IMR-90 (cell line): ENCODE results near the gene F5. TPM values are rescaled to one million over a fixed set of nuclear protein-coding genes. Genes with fewer than 3 reads are reported as not detected.

Experiments used
- ATAC-seq: fragments of 200-7000 bp; cut with Tn5 transposase; 2 replicates; pipeline ENCODE4 v1.9.1; 2020; ENCODE audit warnings: low read depth, mild to moderate bottlenecking, moderate library complexity
- BruUV-seq: library from RNA; stranded (reverse); fragments of 400-500 nt; replicated peaks from 2 replicates; lab custom pipeline; 2021; lab: Mats Ljungman, UMichigan
- CTCF ChIA-PET: fragments of 300-600 bp; formaldehyde crosslinking; extraction: SDS; loops from one replicate; lab custom pipeline; 2021; ENCODE audit warnings: antibody characterized with exemption; lab: Yijun Ruan, JAX
- POLR2A ChIA-PET: fragments of 300-600 bp; sonication (Branson Sonifier 250); formaldehyde crosslinking; loops from one replicate; lab custom pipeline; 2022; ENCODE audit warnings: antibody characterized with exemption; ENCODE audit not compliant: unreplicated experiment; lab: Charles Lee
- DNase-seq: peaks from one replicate; pipeline ENCODE4 v3.0.0; 2013
- H2AFZ ChIP-seq: replicated peaks from 2 replicates; pipeline ENCODE3; 2013; ENCODE audit warnings: low read length, mild to moderate bottlenecking; ENCODE audit not compliant: poor library complexity
- H2AK5ac ChIP-seq: 2 replicates; pipeline ENCODE4 v1.6.1; 2013; ENCODE audit warnings: low read depth, low read length, inconsistent platforms
- H2AK9ac ChIP-seq: replicated peaks from 2 replicates; pipeline ENCODE3; 2013; ENCODE audit warnings: mild to moderate bottlenecking, low read depth, low read length, moderate library complexity; ENCODE audit not compliant: poor library complexity
- H2BK120ac ChIP-seq: 2 replicates; pipeline ENCODE4 v1.6.1; 2013; ENCODE audit warnings: low read depth, low read length, inconsistent platforms
- H2BK15ac ChIP-seq: 3 replicates; pipeline ENCODE4 v1.6.1; 2013; ENCODE audit warnings: low read depth, low read length, inconsistent platforms
- H2BK20ac ChIP-seq: 2 replicates; pipeline ENCODE4 v1.6.1; 2013; ENCODE audit warnings: low read depth, mild to moderate bottlenecking, inconsistent platforms, low read length, moderate library complexity
- H2BK5ac ChIP-seq: 2 replicates; pipeline ENCODE4 v1.6.1; 2013; ENCODE audit warnings: mild to moderate bottlenecking, low read depth, low read length, inconsistent platforms; ENCODE audit not compliant: poor library complexity, severe bottlenecking
- H3K14ac ChIP-seq: replicated peaks from 2 replicates; pipeline ENCODE4 v1.6.1; 2013; ENCODE audit warnings: low read depth, low read length, inconsistent platforms
- H3K18ac ChIP-seq: 2 replicates; pipeline ENCODE4 v1.6.1; 2013; ENCODE audit warnings: low read depth, low read length, control low read depth
- H3K23ac ChIP-seq: 2 replicates; pipeline ENCODE4 v1.6.1; 2013; ENCODE audit warnings: low read depth, low read length, inconsistent platforms
- H3K27ac ChIP-seq: 2 replicates; pipeline ENCODE4 v1.5.1; 2013; ENCODE audit warnings: mild to moderate bottlenecking, control low read depth, low read length; ENCODE audit not compliant: insufficient read depth
- H3K27me3 ChIP-seq: 2 replicates; pipeline ENCODE4 v1.6.1; 2013; ENCODE audit warnings: low read length; ENCODE audit not compliant: control insufficient read depth, insufficient read depth
- H3K36me3 ChIP-seq: 2 replicates; pipeline ENCODE4 v1.6.1; 2013; ENCODE audit warnings: low read length, mixed read lengths; ENCODE audit not compliant: control insufficient read depth, insufficient read depth
- H3K4ac ChIP-seq: 2 replicates; pipeline ENCODE4 v1.6.1; 2013; ENCODE audit warnings: low read depth, low read length, inconsistent platforms
- H3K4me1 ChIP-seq: 2 replicates; pipeline ENCODE4 v1.6.1; 2013; ENCODE audit warnings: low read length, mixed read lengths; ENCODE audit not compliant: control insufficient read depth, insufficient read depth
- H3K4me2 ChIP-seq: 2 replicates; pipeline ENCODE4 v1.6.1; 2013; ENCODE audit warnings: low read depth, mild to moderate bottlenecking, control low read depth, low read length, moderate library complexity
- H3K4me3 ChIP-seq: 2 replicates; pipeline ENCODE4 v1.5.1; 2013; ENCODE audit warnings: low read depth, mild to moderate bottlenecking, control low read depth, low read length, moderate library complexity; ENCODE audit not compliant: insufficient read depth
- H3K56ac ChIP-seq: 2 replicates; pipeline ENCODE4 v1.6.1; 2013; ENCODE audit warnings: low read length, inconsistent platforms; ENCODE audit not compliant: insufficient read depth; ENCODE audit errors: extremely low read depth
- H3K79me1 ChIP-seq, 2 experiments: 2 replicates each; pipeline ENCODE4 v1.6.1; 2013; ENCODE audit warnings: low read length in 2 of 2, inconsistent platforms in 1 of 2, low read depth in 1 of 2
- H3K9ac ChIP-seq: 2 replicates; pipeline ENCODE4 v1.6.1; 2013; ENCODE audit warnings: low read depth, low read length, control low read depth
- H3K9me1 ChIP-seq: 2 replicates; pipeline ENCODE4 v1.6.1; 2013; ENCODE audit warnings: low read length, inconsistent platforms; ENCODE audit not compliant: insufficient read depth
- H3K9me3 ChIP-seq: 2 replicates; pipeline ENCODE4 v1.6.1; 2013; ENCODE audit warnings: low read length; ENCODE audit not compliant: control insufficient read depth, insufficient read depth
- H4K20me1 ChIP-seq: 2 replicates; pipeline ENCODE4 v1.6.1; 2013; ENCODE audit warnings: low read length, inconsistent platforms; ENCODE audit not compliant: insufficient read depth
- H4K5ac ChIP-seq: 2 replicates; pipeline ENCODE4 v1.6.1; 2013; ENCODE audit warnings: mild to moderate bottlenecking, low read depth, low read length, control low read depth
- H4K8ac ChIP-seq, 2 experiments: 2 replicates each; pipeline ENCODE4 v1.6.1; 2013; ENCODE audit warnings: low read depth in 2 of 2, low read length in 2 of 2, control low read depth in 1 of 2, inconsistent platforms in 1 of 2
- H4K91ac ChIP-seq: 2 replicates; pipeline ENCODE4 v1.6.1; 2013; ENCODE audit warnings: low read depth, low read length, inconsistent platforms; ENCODE audit not compliant: insufficient read depth
- CEBPB ChIP-seq: IDR thresholded peaks from 2 replicates; pipeline ENCODE4 v1.6.1; 2012; ENCODE audit warnings: low read depth, low read length, improper control_type of control experiment
- CHD1 ChIP-seq: IDR thresholded peaks from 2 replicates; pipeline ENCODE4 v1.6.1; 2012; ENCODE audit warnings: low read depth, low read length, improper control_type of control experiment
- FOS ChIP-seq: fragments of 150-350 bp; IDR thresholded peaks from 2 replicates; pipeline ENCODE4 v1.6.1; 2016; ENCODE audit warnings: low read depth, low read length
- MAZ ChIP-seq: IDR thresholded peaks from 2 replicates; pipeline ENCODE4 v1.6.1; 2012; ENCODE audit warnings: low read depth, mild to moderate bottlenecking, low read length, improper control_type of control experiment, moderate library complexity, borderline replicate concordance
- RAD21 ChIP-seq: IDR thresholded peaks from 2 replicates; pipeline ENCODE4 v1.6.1; 2012; ENCODE audit warnings: low read length, improper control_type of control experiment
- RFX5 ChIP-seq: IDR thresholded peaks from 2 replicates; pipeline ENCODE4 v1.8.0; 2012; ENCODE audit warnings: low read depth, mild to moderate bottlenecking, low read length, moderate library complexity
- SMC3 ChIP-seq: fragments of 150-350 bp; IDR thresholded peaks from 2 replicates; pipeline ENCODE4 v1.6.1; 2016; ENCODE audit warnings: low read depth, mild to moderate bottlenecking, antibody characterized with exemption, low read length, moderate library complexity
- WGBS, 2 experiments: methylation state at CpG; one replicate each; pipeline versions ENCODE4 v1.1.5 to v1.1.7; 2013; ENCODE audit warnings: missing lambda C conversion rate in 2 of 2; ENCODE audit not compliant: insufficient read length in 1 of 2; ENCODE audit errors: extremely low coverage in 2 of 2; 5-methylcytosine and 5-hydroxymethylcytosine counted together
- dilution Hi-C: fragments of 300-500 bp; cut with HindIII; formaldehyde crosslinking; loops from one replicate; pipeline ENCODE4 v1.14.3; 2018; ENCODE audit warnings: low sequenced_read_pairs; ENCODE audit not compliant: unreplicated experiment
- in situ Hi-C: fragments of 300-500 bp; cut with MboI; formaldehyde crosslinking; loops from 3 replicates; pipeline ENCODE4 v1.14.3; 2019; ENCODE audit warnings: low sequenced_read_pairs, inconsistent platforms, mixed read lengths
- intact Hi-C: fragments of 100-400 bp; cut with micrococcal nuclease; formaldehyde crosslinking; loops from 2 replicates; pipeline ENCODE4 v1.10.0; 2022
- polyA plus RNA-seq, 3 experiments: library from polyadenylated mRNA; depleted of rRNA; stranded (reverse); fragments of >200 nt; gene quantifications; 2 replicates each; pipeline ENCODE4 v1.2.3, GENCODE V29; 2012; ENCODE audit warnings: low replicate concordance in 1 of 3
- total RNA-seq: library from RNA; depleted of rRNA; stranded (reverse); fragments of >200 nt; gene quantifications from 2 replicates; pipeline ENCODE4 v1.2.3, GENCODE V29; 2012
- TF ChIP-seq, protein P1 (sequence below): conservative IDR thresholded peaks from 2 replicates; pipeline ENCODE4 v1.5.1; 2012; ENCODE audit warnings: mild to moderate bottlenecking, low read depth, low read length, improper control_type of control experiment
- TF ChIP-seq, protein P2 (sequence below): fragments of 150-350 bp; IDR thresholded peaks from 2 replicates; pipeline ENCODE4 v1.6.1; 2017; ENCODE audit warnings: mild to moderate bottlenecking, antibody characterized with exemption, low read length, low read depth

Gene F5
- total and polyA plus RNA-seq, 2 of the 4 experiments (the other 2 are of a cell fraction): not detected

DNA sequence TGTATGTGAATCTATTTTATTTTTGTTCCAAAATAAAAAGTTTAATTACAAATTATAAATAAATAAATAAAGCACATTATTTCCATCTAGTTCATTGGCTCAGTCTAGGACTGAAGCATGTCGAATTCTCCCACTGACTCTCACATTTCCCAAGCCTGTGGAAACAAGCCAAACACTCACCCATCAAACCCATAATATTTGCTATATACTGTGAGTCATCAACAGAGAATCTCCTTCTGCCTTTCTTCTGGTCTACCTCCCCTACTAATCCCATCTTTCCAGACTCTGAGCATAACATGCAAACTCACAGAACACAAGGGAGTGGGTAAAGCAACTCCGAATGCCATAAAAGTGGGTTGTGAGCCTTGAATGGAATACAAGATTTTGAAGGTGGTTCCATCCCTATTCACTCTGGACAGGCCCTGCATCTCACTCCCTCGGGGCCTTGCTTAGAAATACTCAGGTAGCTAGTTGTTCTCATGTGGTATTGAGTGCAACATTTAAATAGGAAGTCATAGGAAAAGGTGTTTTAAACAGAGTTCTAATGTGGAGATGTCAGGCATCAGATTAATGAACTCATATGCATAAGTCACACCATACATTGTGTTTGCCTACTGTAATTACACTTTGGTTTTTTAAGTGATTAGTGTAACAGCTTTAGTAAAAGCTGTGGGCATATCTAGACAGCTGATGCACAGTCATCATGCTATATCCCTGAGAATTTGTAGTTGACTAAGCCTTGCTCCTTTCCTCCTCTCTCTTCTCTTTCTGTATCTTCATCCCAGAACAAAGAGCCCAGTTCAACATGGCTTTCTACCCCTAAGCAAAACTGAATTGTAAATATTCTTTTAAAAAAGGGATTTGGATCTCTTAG, 47.0 kb downstream of the F5 start:
- CTCF ChIA-PET: no interaction called here
- H3K9ac ChIP-seq: no peak overlapping the region

More for the DNA sequence above, 47.0 kb downstream of the F5 start:
- Histone ChIP-seq H4K8ac (no peak overlapping the region), H2BK15ac (no peak overlapping the region), H4K5ac (no peak overlapping the region), H3K14ac (no peak overlapping the region), H3K56ac (no peak overlapping the region), H2AK5ac (no peak overlapping the region), H3K9me1 (no peaks in the 10 kb centered on the region; the same call in 1 of the 2 replicates), H3K4me1 (0 out of 2 replicates have a peak, but pooled peaks cover 2% of the 10 kb centered on the region), H3K4me2 (no peak overlapping the region), H3K79me1 (no peaks in the 10 kb centered on the region), H2AFZ (no peak overlapping the region), H2BK20ac (no peak overlapping the region), H3K36me3 (no peaks in the 10 kb centered on the region), H2BK120ac (no peak overlapping the region), H3K4me3 (no peak overlapping the region), H3K23ac (no peak overlapping the region), H3K27me3 (peaks cover 13% of the 10 kb centered on the region), H3K18ac (no peak overlapping the region), H3K9me3 (no peaks in the 10 kb centered on the region), H2AK9ac (no peak overlapping the region), H3K27ac (no peak overlapping the region), H4K20me1 (no peaks in the 10 kb centered on the region), H3K4ac (no peak overlapping the region), H4K91ac (no peak overlapping the region), H2BK5ac (no peak overlapping the region)
- no CpG with 5 or more reads among the region's 3 CpGs for WGBS, 2 experiments
- BruUV-seq: no TSS peak
- DNase-seq (peak; percentile 83), ATAC-seq (peak; percentile 80)
- intact Hi-C loops: loop anchor here (2.0 kb wide), 1 partner anchor 52 kb away; no protein-coding TSS in a partner anchor
- dilution Hi-C loops: no loop called here
- POLR2A ChIA-PET: no interaction called here
- in situ Hi-C loops: no loop called here
- TF ChIP-seq CEBPB: peak; percentile 52
- 0 out of 2 replicates have a peak, but pooled peaks have one; percentile 29 for TF ChIP-seq FOS
- TF ChIP-seq, protein P1, sequence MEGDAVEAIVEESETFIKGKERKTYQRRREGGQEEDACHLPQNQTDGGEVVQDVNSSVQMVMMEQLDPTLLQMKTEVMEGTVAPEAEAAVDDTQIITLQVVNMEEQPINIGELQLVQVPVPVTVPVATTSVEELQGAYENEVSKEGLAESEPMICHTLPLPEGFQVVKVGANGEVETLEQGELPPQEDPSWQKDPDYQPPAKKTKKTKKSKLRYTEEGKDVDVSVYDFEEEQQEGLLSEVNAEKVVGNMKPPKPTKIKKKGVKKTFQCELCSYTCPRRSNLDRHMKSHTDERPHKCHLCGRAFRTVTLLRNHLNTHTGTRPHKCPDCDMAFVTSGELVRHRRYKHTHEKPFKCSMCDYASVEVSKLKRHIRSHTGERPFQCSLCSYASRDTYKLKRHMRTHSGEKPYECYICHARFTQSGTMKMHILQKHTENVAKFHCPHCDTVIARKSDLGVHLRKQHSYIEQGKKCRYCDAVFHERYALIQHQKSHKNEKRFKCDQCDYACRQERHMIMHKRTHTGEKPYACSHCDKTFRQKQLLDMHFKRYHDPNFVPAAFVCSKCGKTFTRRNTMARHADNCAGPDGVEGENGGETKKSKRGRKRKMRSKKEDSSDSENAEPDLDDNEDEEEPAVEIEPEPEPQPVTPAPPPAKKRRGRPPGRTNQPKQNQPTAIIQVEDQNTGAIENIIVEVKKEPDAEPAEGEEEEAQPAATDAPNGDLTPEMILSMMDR: no peak
- TF ChIP-seq, protein P2, sequence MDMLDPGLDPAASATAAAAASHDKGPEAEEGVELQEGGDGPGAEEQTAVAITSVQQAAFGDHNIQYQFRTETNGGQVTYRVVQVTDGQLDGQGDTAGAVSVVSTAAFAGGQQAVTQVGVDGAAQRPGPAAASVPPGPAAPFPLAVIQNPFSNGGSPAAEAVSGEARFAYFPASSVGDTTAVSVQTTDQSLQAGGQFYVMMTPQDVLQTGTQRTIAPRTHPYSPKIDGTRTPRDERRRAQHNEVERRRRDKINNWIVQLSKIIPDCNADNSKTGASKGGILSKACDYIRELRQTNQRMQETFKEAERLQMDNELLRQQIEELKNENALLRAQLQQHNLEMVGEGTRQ: no peak
- TF ChIP-seq RFX5: no peak
- no peak for TF ChIP-seq SMC3
- no peak for TF ChIP-seq RAD21
- no peak for TF ChIP-seq MAZ
- no peak for TF ChIP-seq CHD1
